Amniotic stem cell (primary cell): Measurements from ENCODE around the gene PROSER2.
"Not testable (repeated sequence)": the region's sequence is repeated elsewhere in the genome, so short reads cannot be mapped to it uniquely, and the experiment has no call there.

Experiments used
- DNase-seq: peaks from one replicate; lab custom pipeline; 2025; lab: John Stamatoyannopoulos, UW

The PROSER2 gene

GRCh38 chr10:11885437-11886137 lies 62.4 kb downstream of the PROSER2 start:
- no peak for DNase-seq

GRCh38 chr10:11886138-11886474 lies 63.0 kb downstream of the PROSER2 start:
- DNase-seq: no peak

- no peak for DNase-seq
Observed at GRCh38 chr10:11886851-11887250, 63.7 kb downstream of the PROSER2 start.

- DNase-seq: no peak
Observed at GRCh38 chr10:11887381-11888227, 64.4 kb downstream of the PROSER2 start.

- DNase-seq: not testable (repeated sequence)
Observed at GRCh38 chr10:11889263-11889662, 66.1 kb downstream of the PROSER2 start.

- DNase-seq: no peak
Observed at GRCh38 chr10:11891776-11892486, 68.8 kb downstream of the PROSER2 start.

- no peak for DNase-seq
Observed at GRCh38 chr10:11893749-11894278, 70.7 kb downstream of the PROSER2 start.

GRCh38 chr10:11894381-11895107 lies 71.4 kb downstream of the PROSER2 start:
- DNase-seq: no peak

GRCh38 chr10:11895108-11895466 lies 71.9 kb downstream of the PROSER2 start:
- DNase-seq: no peak

- DNase-seq: no peak
Observed at GRCh38 chr10:11895598-11895997, 72.4 kb downstream of the PROSER2 start.

- DNase-seq: no peak
Observed at GRCh38 chr10:11896549-11897200, 73.5 kb downstream of the PROSER2 start.

GRCh38 chr10:11898033-11898371 lies 74.8 kb downstream of the PROSER2 start:
- no peak for DNase-seq

GRCh38 chr10:11898372-11899066 lies 75.4 kb downstream of the PROSER2 start:
- DNase-seq: no peak

- DNase-seq: no peak
Observed at GRCh38 chr10:11899067-11899876, 76.1 kb downstream of the PROSER2 start.

- no peak for DNase-seq
Observed at GRCh38 chr10:11901036-11901301, 77.8 kb downstream of the PROSER2 start.

- DNase-seq: no peak
Observed at GRCh38 chr10:11901454-11901832, 78.3 kb downstream of the PROSER2 start.

- no peak for DNase-seq
Observed at GRCh38 chr10:11901833-11902475, 78.8 kb downstream of the PROSER2 start.

- DNase-seq: no peak
Observed at GRCh38 chr10:11902646-11903045, 79.5 kb downstream of the PROSER2 start.

GRCh38 chr10:11906714-11907113 lies 83.6 kb downstream of the PROSER2 start:
- no peak for DNase-seq

GRCh38 chr10:11907914-11908313 lies 84.8 kb downstream of the PROSER2 start:
- no peak for DNase-seq
